Liver (tissue), 3 donors: ENCODE data around the gene MAGI1.

Experiments
- FOXA1 ChIP-seq: IDR thresholded peaks from 2 replicates; pipeline ENCODE4 v1.6.1; 2016; ENCODE audit warnings: antibody characterized with exemption
- HNF4A ChIP-seq, 2 donors: conservative IDR thresholded peaks; 2 replicates each; pipeline ENCODE4 v1.6.1; 2016; ENCODE audit warnings: antibody characterized with exemption in 2 of 2, mild to moderate bottlenecking in 2 of 2
- JUND ChIP-seq, 2 donors: IDR thresholded peaks; 2 replicates each; pipeline ENCODE4 v1.6.1; 2016; ENCODE audit warnings: antibody characterized with exemption in 2 of 2
- TAF1 ChIP-seq: conservative IDR thresholded peaks from 2 replicates; pipeline ENCODE4 v1.6.1; 2016; ENCODE audit warnings: antibody characterized with exemption, mild to moderate bottlenecking
- TF ChIP-seq, protein P1 (sequence below): fragments of 150-350 bp; IDR thresholded peaks from 2 replicates; pipeline ENCODE4 v1.5.1; 2017; ENCODE audit warnings: improper control_type of control experiment, low read depth, low read length; ENCODE audit not compliant: missing input control
- TF ChIP-seq, protein P2 (sequence below): IDR thresholded peaks from 2 replicates; pipeline ENCODE4 v1.6.1; 2016; ENCODE audit warnings: antibody characterized with exemption, mild to moderate bottlenecking
- donor health status: healthy.
- donor health status: healthy.

DNA sequence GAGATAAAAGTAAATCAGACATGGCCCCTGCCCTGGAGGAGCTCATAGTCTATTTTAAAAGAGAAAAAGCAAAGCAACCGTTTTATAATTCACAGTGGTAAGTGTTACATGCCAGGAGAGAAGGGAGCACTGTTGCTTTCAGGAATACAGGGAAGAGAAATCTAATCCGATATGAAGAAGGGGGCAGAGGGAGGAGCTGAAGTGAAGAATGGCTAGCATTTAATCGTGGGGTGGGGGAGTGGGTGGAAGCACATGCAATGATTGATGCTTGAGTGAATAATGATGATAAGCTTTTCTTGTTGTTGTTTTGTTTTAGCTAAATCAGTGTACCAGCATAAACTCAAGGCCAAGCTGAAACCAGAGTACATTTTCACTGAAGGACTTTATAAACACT, 629.5 kb downstream of the MAGI1 start:
- TF ChIP-seq, protein P1, sequence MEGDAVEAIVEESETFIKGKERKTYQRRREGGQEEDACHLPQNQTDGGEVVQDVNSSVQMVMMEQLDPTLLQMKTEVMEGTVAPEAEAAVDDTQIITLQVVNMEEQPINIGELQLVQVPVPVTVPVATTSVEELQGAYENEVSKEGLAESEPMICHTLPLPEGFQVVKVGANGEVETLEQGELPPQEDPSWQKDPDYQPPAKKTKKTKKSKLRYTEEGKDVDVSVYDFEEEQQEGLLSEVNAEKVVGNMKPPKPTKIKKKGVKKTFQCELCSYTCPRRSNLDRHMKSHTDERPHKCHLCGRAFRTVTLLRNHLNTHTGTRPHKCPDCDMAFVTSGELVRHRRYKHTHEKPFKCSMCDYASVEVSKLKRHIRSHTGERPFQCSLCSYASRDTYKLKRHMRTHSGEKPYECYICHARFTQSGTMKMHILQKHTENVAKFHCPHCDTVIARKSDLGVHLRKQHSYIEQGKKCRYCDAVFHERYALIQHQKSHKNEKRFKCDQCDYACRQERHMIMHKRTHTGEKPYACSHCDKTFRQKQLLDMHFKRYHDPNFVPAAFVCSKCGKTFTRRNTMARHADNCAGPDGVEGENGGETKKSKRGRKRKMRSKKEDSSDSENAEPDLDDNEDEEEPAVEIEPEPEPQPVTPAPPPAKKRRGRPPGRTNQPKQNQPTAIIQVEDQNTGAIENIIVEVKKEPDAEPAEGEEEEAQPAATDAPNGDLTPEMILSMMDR = no peak
- TF ChIP-seq HNF4A (conservative IDR thresholded peaks at IDR 0.05) (no peak), JUND (IDR thresholded peaks at IDR 0.05) (no peak), TAF1 (no peak), FOXA1 (no peak)
- TF ChIP-seq, protein P2, sequence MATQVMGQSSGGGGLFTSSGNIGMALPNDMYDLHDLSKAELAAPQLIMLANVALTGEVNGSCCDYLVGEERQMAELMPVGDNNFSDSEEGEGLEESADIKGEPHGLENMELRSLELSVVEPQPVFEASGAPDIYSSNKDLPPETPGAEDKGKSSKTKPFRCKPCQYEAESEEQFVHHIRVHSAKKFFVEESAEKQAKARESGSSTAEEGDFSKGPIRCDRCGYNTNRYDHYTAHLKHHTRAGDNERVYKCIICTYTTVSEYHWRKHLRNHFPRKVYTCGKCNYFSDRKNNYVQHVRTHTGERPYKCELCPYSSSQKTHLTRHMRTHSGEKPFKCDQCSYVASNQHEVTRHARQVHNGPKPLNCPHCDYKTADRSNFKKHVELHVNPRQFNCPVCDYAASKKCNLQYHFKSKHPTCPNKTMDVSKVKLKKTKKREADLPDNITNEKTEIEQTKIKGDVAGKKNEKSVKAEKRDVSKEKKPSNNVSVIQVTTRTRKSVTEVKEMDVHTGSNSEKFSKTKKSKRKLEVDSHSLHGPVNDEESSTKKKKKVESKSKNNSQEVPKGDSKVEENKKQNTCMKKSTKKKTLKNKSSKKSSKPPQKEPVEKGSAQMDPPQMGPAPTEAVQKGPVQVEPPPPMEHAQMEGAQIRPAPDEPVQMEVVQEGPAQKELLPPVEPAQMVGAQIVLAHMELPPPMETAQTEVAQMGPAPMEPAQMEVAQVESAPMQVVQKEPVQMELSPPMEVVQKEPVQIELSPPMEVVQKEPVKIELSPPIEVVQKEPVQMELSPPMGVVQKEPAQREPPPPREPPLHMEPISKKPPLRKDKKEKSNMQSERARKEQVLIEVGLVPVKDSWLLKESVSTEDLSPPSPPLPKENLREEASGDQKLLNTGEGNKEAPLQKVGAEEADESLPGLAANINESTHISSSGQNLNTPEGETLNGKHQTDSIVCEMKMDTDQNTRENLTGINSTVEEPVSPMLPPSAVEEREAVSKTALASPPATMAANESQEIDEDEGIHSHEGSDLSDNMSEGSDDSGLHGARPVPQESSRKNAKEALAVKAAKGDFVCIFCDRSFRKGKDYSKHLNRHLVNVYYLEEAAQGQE = no peak
